Progenitor cell of endocrine pancreas (in vitro differentiated cells): ENCODE measurements around the gene VDAC1. TPM values are rescaled to one million over a fixed set of nuclear protein-coding genes. Genes with fewer than 3 reads are reported as not detected.
A peak's percentile ranks its signal among the peaks of the same experiment; 100 is the strongest.

Experiments used
- DNase-seq: peaks from one replicate; pipeline ENCODE4 v3.0.0; 2021; ENCODE audit warnings: low spot score; ENCODE audit not compliant: unreplicated experiment
- H3K27ac Mint-ChIP-seq: 2 replicates; pipeline ENCODE4 v1.8.0; 2021; ENCODE audit warnings: mild to moderate bottlenecking, moderate library complexity, mixed read lengths
- H3K27me3 Mint-ChIP-seq: 2 replicates; pipeline ENCODE4 v1.8.0; 2021; ENCODE audit warnings: mixed read lengths
- H3K36me3 Mint-ChIP-seq: 2 replicates; pipeline ENCODE4 v1.8.0; 2022; ENCODE audit warnings: mixed read lengths; ENCODE audit not compliant: insufficient read depth
- H3K4me1 Mint-ChIP-seq: 2 replicates; pipeline ENCODE4 v1.8.0; 2021; ENCODE audit warnings: low read depth, mixed read lengths
- H3K4me3 Mint-ChIP-seq: 2 replicates; pipeline ENCODE4 v1.8.0; 2021; ENCODE audit warnings: low read depth, mild to moderate bottlenecking, moderate library complexity, mixed read lengths
- H3K9me3 Mint-ChIP-seq: 2 replicates; pipeline ENCODE4 v1.8.0; 2021; ENCODE audit warnings: low read depth, mixed read lengths
- CTCF ChIP-seq: fragments of 200-600 bp; sonication (generic); IDR thresholded peaks from one replicate; pipeline ENCODE4 v1.5.0; 2021; ENCODE audit warnings: antibody characterized with exemption, mild to moderate bottlenecking; ENCODE audit not compliant: unreplicated experiment
- total RNA-seq: library from RNA; stranded (reverse); gene quantifications from 2 replicates; pipeline ENCODE4 v1.2.1, GENCODE V29; 2021

The VDAC1 gene
- total RNA-seq, 1 donor from 2014 or later = 123 TPM

DNA sequence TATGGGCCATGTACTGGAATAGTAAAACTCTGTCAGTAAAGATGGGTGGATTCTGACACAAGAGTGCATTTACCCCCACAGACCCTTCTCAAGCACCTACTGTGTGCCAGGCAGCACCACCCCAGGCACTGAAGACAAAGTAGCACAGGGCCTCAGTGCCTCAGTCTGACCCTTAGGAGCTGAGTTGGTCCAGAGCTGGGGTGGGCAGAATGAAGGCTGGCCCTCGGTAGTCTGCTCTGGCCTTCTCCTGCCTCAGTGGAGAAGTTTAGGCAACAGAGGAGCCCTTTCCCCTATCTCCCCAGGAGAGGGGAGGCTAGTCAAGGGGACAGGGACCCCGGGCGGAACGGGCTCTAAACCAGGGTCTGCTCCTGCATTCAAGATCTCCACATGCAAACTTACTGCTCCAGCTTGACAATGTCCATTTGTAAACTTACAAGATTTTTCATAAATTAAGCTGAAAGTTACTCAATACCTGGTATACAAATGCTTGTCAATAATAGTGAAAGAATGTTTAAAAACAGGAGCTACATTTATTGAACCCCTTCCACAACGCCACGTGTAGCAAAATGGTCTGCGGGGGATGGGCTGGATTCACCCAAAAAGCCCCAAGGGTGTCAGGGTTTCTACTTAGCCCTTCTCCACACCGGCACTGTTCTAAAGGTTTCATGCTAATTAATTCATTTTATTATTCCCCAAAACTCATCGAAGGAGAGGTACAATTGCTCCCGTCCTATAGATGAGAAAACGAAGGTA is 1.5 kb downstream of the VDAC1 start:
- Mint-ChIP-seq H3K27me3 (no peaks in the 10 kb centered on the region), H3K9me3 (no peaks in the 10 kb centered on the region), H3K36me3 (peaks cover 3% of the 10 kb centered on the region), H3K4me1 (peaks cover 32% of the 10 kb centered on the region), H3K4me3 (peak overlapping the region; percentile 90), H3K27ac (peak overlapping the region; percentile 95)
- no peak for TF ChIP-seq CTCF
- DNase-seq = no peak

DNA sequence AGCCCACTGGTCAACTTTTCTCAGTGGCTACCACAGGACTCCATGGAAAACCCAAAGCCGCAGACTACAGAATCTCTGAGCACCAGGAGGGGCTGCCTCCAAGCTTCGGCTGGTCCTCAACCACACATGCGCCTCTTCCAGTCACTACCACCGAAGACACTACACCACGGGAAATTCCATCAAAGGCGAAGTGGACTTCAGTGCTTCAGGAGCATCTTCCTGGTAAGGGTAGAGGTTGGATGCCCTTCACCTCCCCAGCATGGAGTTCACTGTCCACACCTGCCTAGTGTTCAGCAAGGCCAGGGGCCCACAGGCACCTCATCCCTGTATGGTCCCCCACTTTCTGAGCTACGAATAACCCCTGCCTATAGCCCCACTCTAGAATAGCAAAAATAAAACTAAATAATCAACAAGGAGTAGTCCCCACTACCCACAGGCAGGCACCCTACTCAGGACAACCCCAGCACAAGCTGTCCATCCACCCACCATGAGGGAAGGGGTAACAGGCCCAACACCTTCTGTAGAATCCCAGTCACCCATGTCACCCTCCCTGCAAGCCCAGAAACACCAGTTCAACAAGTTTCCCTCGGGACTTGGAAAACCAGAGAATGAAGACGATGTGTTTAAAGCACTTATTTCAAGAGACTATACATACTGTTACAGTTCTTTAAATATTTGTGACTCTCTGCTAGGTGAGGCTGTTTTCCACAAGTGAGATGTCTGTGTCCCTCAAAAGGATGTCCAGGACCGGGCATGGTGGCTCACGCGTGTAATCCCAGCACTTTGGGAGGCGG is 2.6 kb downstream of the VDAC1 start:
- H3K9me3 Mint-ChIP-seq = no peaks in the 10 kb centered on the region

DNA sequence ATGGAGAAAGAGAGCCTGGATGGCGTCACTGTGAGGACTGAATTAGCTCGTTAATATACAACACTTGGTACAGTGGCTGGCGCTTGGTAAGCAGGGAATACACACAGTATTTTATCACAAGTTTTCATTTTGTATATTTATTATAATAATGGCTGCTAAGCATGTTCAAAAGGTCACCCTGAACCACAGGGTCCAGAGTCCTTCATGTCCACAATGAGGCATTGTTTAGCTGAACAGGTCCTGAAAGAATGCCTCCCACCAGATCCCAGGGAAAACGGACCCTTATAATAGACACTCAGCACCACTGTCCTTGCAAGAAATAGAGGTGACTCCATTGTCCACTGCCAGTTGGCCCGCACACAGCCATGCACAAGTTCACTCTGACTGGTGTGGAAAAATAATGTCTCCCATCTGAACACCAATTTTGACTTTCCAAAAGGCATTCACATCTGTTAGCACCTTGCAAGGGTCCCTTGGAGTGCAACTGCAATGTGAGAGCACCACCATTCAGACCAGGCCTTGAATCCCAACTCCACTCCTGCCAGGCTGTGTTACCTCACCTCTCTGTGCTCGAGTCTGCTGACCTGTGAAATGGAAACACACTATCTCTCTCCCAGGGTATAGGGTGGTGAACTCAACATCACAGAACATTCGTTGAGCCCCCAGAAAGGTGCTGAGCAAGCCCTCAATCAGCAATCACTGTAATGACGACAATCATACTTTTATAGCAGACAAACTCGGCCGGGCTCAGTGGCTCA is 3.9 kb downstream of the VDAC1 start:
- no peak for TF ChIP-seq CTCF
- Mint-ChIP-seq H3K4me1 (peaks cover 34% of the 10 kb centered on the region), H3K4me3 (no peak overlapping the region), H3K27ac (peak overlapping the region; percentile 52), H3K9me3 (no peaks in the 10 kb centered on the region), H3K36me3 (peaks cover 3% of the 10 kb centered on the region), H3K27me3 (no peaks in the 10 kb centered on the region)
- DNase-seq = no peak

More for the DNA sequence above, 2.6 kb downstream of the VDAC1 start:
- TF ChIP-seq CTCF = no peak
- peak overlapping the region; percentile 73 for H3K27ac Mint-ChIP-seq
- H3K4me3 Mint-ChIP-seq = peak overlapping the region; percentile 90
- H3K36me3 Mint-ChIP-seq = peaks cover 3% of the 10 kb centered on the region
- DNase-seq = no peak
- H3K27me3 Mint-ChIP-seq = no peaks in the 10 kb centered on the region
- H3K4me1 Mint-ChIP-seq = peaks cover 32% of the 10 kb centered on the region

- no peak for DNase-seq
- no peak overlapping the region for H3K27ac Mint-ChIP-seq
- H3K9me3 Mint-ChIP-seq = no peaks in the 10 kb centered on the region
- no peak for TF ChIP-seq CTCF
- H3K4me1 Mint-ChIP-seq = peaks cover 36% of the 10 kb centered on the region
- peaks cover 3% of the 10 kb centered on the region for H3K36me3 Mint-ChIP-seq
- H3K27me3 Mint-ChIP-seq = no peaks in the 10 kb centered on the region
- no peak overlapping the region for H3K4me3 Mint-ChIP-seq
Observed at GRCh38 chr5:134000091-134000511, 4.7 kb downstream of the VDAC1 start.

GRCh38 chr5:133998807-133999206 is 6.0 kb downstream of the VDAC1 start:
- DNase-seq = no peak
- peaks cover 44% of the 10 kb centered on the region for H3K4me1 Mint-ChIP-seq
- H3K9me3 Mint-ChIP-seq = no peaks in the 10 kb centered on the region
- H3K4me3 Mint-ChIP-seq = no peak overlapping the region
- H3K27me3 Mint-ChIP-seq = no peaks in the 10 kb centered on the region
- H3K36me3 Mint-ChIP-seq = peaks cover 3% of the 10 kb centered on the region
- no peak for TF ChIP-seq CTCF
- H3K27ac Mint-ChIP-seq = no peak overlapping the region
